ENCODE measurements around the gene STARD7.

DNA sequence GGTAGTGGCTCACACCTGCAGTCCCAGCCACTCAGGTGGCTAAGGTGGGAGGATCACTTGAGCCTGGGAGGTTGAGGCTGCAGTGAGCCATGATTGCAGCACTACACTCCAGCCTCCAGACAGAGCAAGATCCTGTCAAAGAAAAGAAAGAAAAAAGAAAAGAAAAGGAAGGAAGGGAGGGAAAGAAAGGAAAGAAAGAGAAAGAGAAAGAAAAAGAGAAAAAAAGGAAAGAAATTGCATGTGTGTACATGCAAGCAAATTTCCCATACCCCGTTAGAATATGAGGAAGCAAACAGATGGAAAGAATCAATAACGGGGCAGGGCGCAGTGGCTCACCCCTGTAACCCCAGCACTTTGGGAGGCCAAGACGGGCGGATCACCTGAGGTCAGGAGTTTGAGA lies 39.3 kb upstream of the STARD7 start:
- TF ChIP-seq, protein P1, sequence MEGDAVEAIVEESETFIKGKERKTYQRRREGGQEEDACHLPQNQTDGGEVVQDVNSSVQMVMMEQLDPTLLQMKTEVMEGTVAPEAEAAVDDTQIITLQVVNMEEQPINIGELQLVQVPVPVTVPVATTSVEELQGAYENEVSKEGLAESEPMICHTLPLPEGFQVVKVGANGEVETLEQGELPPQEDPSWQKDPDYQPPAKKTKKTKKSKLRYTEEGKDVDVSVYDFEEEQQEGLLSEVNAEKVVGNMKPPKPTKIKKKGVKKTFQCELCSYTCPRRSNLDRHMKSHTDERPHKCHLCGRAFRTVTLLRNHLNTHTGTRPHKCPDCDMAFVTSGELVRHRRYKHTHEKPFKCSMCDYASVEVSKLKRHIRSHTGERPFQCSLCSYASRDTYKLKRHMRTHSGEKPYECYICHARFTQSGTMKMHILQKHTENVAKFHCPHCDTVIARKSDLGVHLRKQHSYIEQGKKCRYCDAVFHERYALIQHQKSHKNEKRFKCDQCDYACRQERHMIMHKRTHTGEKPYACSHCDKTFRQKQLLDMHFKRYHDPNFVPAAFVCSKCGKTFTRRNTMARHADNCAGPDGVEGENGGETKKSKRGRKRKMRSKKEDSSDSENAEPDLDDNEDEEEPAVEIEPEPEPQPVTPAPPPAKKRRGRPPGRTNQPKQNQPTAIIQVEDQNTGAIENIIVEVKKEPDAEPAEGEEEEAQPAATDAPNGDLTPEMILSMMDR (IDR thresholded peaks at IDR 0.05; ENCODE audit: low read depth, low read length): no peak
- no peak for TF ChIP-seq EZH2phosphoT487 (IDR thresholded peaks at IDR 0.05; ENCODE audit: low read depth)

All from OCI-LY3 (cell line).